CD14-positive monocyte (primary cell): ENCODE measurements around the gene DPY19L3. TPM values are rescaled to one million over a fixed set of nuclear protein-coding genes. Genes with fewer than 3 reads are reported as not detected.
A peak's percentile ranks its signal among the peaks of the same experiment; 100 is the strongest.

Experiments used
- DNase-seq, 3 donors: peaks; one replicate each; pipeline ENCODE4 v3.0.0-alpha.2; 2011 to 2022
- H2AFZ ChIP-seq: 2 replicates; pipeline ENCODE4 v1.6.0; 2012; ENCODE audit warnings: mild to moderate bottlenecking, low read depth, low read length, inconsistent platforms; ENCODE audit not compliant: insufficient read depth, poor library complexity, severe bottlenecking
- H3K27ac ChIP-seq, 2 donors: 1 replicate in 1 of 2; 2 replicates in 1 of 2; pipeline ENCODE4 v1.5.1; 2012 to 2013; ENCODE audit warnings: low read length in 2 of 2, control low read depth in 1 of 2, inconsistent platforms in 1 of 2, low read depth in 1 of 2, mild to moderate bottlenecking in 1 of 2
- H3K27me3 ChIP-seq, 2 donors: one replicate each; pipeline versions ENCODE4 v1.6.0 to v1.6.1; 2011 to 2013; ENCODE audit warnings: low read length in 2 of 2; ENCODE audit not compliant: control insufficient read depth in 2 of 2, insufficient read depth in 2 of 2
- H3K36me3 ChIP-seq, 2 donors: replicated peaks in 1 of 2; 1 replicate in 1 of 2; 2 replicates in 1 of 2; pipeline versions ENCODE4 v1.5.1 to v1.6.1; 2012 to 2013; ENCODE audit warnings: low read length in 2 of 2, control low read depth in 1 of 2, inconsistent platforms in 1 of 2, mild to moderate bottlenecking in 1 of 2; ENCODE audit not compliant: insufficient read depth in 2 of 2, control insufficient read depth in 1 of 2
- H3K4me1 ChIP-seq, 2 donors: 1 replicate in 1 of 2; 2 replicates in 1 of 2; pipeline versions ENCODE4 v1.5.1 to v1.6.1; 2012 to 2013; ENCODE audit warnings: low read length in 2 of 2, control low read depth in 1 of 2, inconsistent platforms in 1 of 2, mild to moderate bottlenecking in 1 of 2, moderate library complexity in 1 of 2; ENCODE audit not compliant: insufficient read depth in 2 of 2, control insufficient read depth in 1 of 2
- H3K4me2 ChIP-seq: replicated peaks from 2 replicates; pipeline ENCODE3; 2012; ENCODE audit warnings: low read length, moderate library complexity, mild to moderate bottlenecking; ENCODE audit not compliant: poor library complexity, severe bottlenecking; ENCODE audit errors: extremely low read depth
- H3K4me3 ChIP-seq, 3 experiments: fragments of 200-600 bp in 1 of 3; sonication (generic) in 1 of 3; replicated peaks in 1 of 3; 1 replicate in 2 of 3; 2 replicates in 1 of 3; pipeline ENCODE4 v1.5.1; 2011 to 2013; ENCODE audit warnings: low read length in 3 of 3, mild to moderate bottlenecking in 3 of 3, control low read depth in 2 of 3, low read depth in 2 of 3, inconsistent platforms in 1 of 3, moderate library complexity in 1 of 3
- H3K79me2 ChIP-seq: 2 replicates; pipeline ENCODE4 v1.6.0; 2012; ENCODE audit warnings: mild to moderate bottlenecking, control low read depth, inconsistent platforms, low read length, moderate library complexity; ENCODE audit not compliant: insufficient read depth
- H3K9ac ChIP-seq: 2 replicates; pipeline ENCODE4 v1.6.0; 2017; ENCODE audit warnings: low read length, mild to moderate bottlenecking; ENCODE audit not compliant: insufficient read depth, poor library complexity, severe bottlenecking
- H3K9me3 ChIP-seq, 2 donors: replicated peaks in 1 of 2; 1 replicate in 1 of 2; 2 replicates in 1 of 2; pipeline versions ENCODE4 v1.5.1 to v1.6.1; 2012 to 2013; ENCODE audit warnings: low read length in 2 of 2, control low read depth in 1 of 2; ENCODE audit not compliant: control insufficient read depth in 1 of 2, insufficient read depth in 1 of 2
- H4K20me1 ChIP-seq: 2 replicates; pipeline ENCODE4 v1.6.0; 2012; ENCODE audit warnings: mild to moderate bottlenecking, low read length, control low read depth, moderate library complexity; ENCODE audit not compliant: insufficient read depth
- H3K27ac Mint-ChIP-seq, 7 donors: one replicate each; pipeline ENCODE4 v1.8.0; 2020; ENCODE audit warnings: mild to moderate bottlenecking in 7 of 7, mixed read lengths in 7 of 7, moderate library complexity in 6 of 7, inconsistent platforms in 2 of 7
- H3K27me3 Mint-ChIP-seq, 3 donors: one replicate each; pipeline ENCODE4 v1.8.0; 2021 to 2022; ENCODE audit warnings: low read depth in 3 of 3, mild to moderate bottlenecking in 3 of 3, mixed read lengths in 3 of 3, moderate library complexity in 3 of 3, inconsistent platforms in 1 of 3
- H3K36me3 Mint-ChIP-seq, 2 donors: one replicate each; pipeline ENCODE4 v1.8.0; 2020; ENCODE audit warnings: mixed read lengths in 2 of 2, inconsistent platforms in 1 of 2, mild to moderate bottlenecking in 1 of 2
- H3K4me1 Mint-ChIP-seq: one replicate; pipeline ENCODE4 v1.8.0; 2020; ENCODE audit warnings: mild to moderate bottlenecking, mixed read lengths
- H3K4me3 Mint-ChIP-seq, 2 donors: one replicate each; pipeline ENCODE4 v1.8.0; 2020; ENCODE audit warnings: mild to moderate bottlenecking in 2 of 2, mixed read lengths in 2 of 2, moderate library complexity in 1 of 2
- H3K9me3 Mint-ChIP-seq, 7 donors: one replicate each; pipeline ENCODE4 v1.8.0; 2020 to 2022; ENCODE audit warnings: mixed read lengths in 7 of 7, mild to moderate bottlenecking in 6 of 7, moderate library complexity in 6 of 7, inconsistent platforms in 2 of 7
- WGBS: methylation state at CpG from one replicate; pipeline ENCODE4 v1.1.5; 2013; ENCODE audit warnings: missing lambda C conversion rate; ENCODE audit not compliant: insufficient coverage; 5-methylcytosine and 5-hydroxymethylcytosine counted together
- intact Hi-C, 2 donors: fragments of 100-400 bp; cut with micrococcal nuclease; formaldehyde crosslinking; loops; one replicate each; pipeline versions ENCODE4 v1.15.0 to v1.15.1; 2023
- polyA plus RNA-seq, 3 donors: library from polyadenylated mRNA; depleted of rRNA in 1 of 3; unstranded in 2 of 3; stranded (reverse) in 1 of 3; fragments of 300-500 nt in 2 of 3; fragments of >200 nt in 1 of 3; fragmentation: Illumina TruSeq in 2 of 3; gene quantifications; 1 replicate in 2 of 3; 2 replicates in 1 of 3; pipeline ENCODE4 v1.2.3, GENCODE V29; 2012 to 2021
- TF ChIP-seq, protein P1 (sequence below): fragments of 200-600 bp; IDR thresholded peaks from one replicate; pipeline ENCODE4 v1.8.0; 2022; ENCODE audit warnings: antibody characterized with exemption, mild to moderate bottlenecking

Gene DPY19L3
- polyA plus RNA-seq, 3 donors = 6.5 to 13.8 (median 7.7) TPM

DNA sequence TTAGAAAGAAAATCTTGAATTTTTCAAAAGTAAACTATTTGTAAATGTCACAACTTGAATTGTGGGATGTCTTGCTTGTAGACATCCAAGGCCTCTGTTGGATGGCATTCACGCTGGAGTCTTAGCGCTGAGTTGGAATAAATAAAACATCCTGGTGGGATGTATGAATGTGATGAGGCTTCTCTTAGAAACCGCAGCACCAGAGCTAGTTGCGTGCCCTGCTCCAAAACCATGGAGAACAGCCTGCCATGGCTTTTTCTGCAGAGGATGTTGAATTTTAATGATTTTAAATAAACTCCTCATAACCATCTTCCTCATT is 70.4 kb downstream of the DPY19L3 start:
- Histone ChIP-seq H3K27ac (no peak overlapping the region), H3K27me3 (no peaks in the 10 kb centered on the region), H3K9me3 (no peaks in the 10 kb centered on the region), H2AFZ (no peak overlapping the region), H3K4me3 (no peak overlapping the region), H3K4me1 (no peaks in the 10 kb centered on the region), H4K20me1 (no peaks in the 10 kb centered on the region), H3K36me3 (peaks cover 16 to 43% of the 10 kb centered on the region in 2 donors), H3K9ac (no peak overlapping the region), H3K4me2 (no peak overlapping the region), H3K79me2 (no peaks in the 10 kb centered on the region)
- 100% methylated on average over 2 of the region's 4 CpGs for WGBS
- H3K36me3 Mint-ChIP-seq = peaks cover 43 to 48% of the 10 kb centered on the region in 2 donors
- H3K27ac Mint-ChIP-seq = no peak overlapping the region
- H3K27me3 Mint-ChIP-seq = no peaks in the 10 kb centered on the region
- H3K4me1 Mint-ChIP-seq = no peaks in the 10 kb centered on the region
- H3K4me3 Mint-ChIP-seq = no peak overlapping the region
- DNase-seq = no peak
- H3K9me3 Mint-ChIP-seq = peaks cover 0 to 5% (median 0%) of the 10 kb centered on the region in 7 donors
- TF ChIP-seq, protein P1, sequence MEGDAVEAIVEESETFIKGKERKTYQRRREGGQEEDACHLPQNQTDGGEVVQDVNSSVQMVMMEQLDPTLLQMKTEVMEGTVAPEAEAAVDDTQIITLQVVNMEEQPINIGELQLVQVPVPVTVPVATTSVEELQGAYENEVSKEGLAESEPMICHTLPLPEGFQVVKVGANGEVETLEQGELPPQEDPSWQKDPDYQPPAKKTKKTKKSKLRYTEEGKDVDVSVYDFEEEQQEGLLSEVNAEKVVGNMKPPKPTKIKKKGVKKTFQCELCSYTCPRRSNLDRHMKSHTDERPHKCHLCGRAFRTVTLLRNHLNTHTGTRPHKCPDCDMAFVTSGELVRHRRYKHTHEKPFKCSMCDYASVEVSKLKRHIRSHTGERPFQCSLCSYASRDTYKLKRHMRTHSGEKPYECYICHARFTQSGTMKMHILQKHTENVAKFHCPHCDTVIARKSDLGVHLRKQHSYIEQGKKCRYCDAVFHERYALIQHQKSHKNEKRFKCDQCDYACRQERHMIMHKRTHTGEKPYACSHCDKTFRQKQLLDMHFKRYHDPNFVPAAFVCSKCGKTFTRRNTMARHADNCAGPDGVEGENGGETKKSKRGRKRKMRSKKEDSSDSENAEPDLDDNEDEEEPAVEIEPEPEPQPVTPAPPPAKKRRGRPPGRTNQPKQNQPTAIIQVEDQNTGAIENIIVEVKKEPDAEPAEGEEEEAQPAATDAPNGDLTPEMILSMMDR = no peak
- intact Hi-C loops = no loop called here

DNA sequence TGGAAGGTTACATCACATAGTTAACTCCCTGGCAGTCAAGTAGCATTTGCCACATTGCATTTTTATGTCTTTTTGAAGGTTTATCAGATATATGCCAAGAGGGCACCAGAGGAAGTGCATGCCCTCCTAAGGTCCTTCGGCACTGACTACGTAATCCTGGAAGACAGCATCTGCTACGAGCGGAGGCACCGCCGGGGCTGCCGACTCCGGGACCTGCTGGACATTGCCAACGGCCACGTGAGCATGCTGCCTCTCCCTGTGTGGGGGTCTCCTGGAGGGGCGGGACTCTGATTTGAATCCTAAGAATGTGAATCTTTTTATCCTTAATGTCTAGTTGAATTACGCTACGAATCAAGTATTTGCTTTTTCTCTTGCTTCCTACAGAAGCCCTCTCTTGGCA is 74.8 kb downstream of the DPY19L3 start:
- Histone ChIP-seq H3K36me3 (peaks cover 34 to 76% of the 10 kb centered on the region in 2 donors), H3K27ac (no peak overlapping the region), H3K4me1 (no peaks in the 10 kb centered on the region), H3K4me3 (no peak overlapping the region), H3K9me3 (no peaks in the 10 kb centered on the region), H2AFZ (no peak overlapping the region), H3K79me2 (no peaks in the 10 kb centered on the region), H3K27me3 (no peaks in the 10 kb centered on the region), H3K4me2 (no peak overlapping the region), H4K20me1 (no peaks in the 10 kb centered on the region), H3K9ac (no peak overlapping the region)
- peaks cover 0 to 5% (median 0%) of the 10 kb centered on the region in 7 donors for H3K9me3 Mint-ChIP-seq
- no peak for DNase-seq
- H3K4me3 Mint-ChIP-seq = no peak overlapping the region
- peaks cover 63 to 72% of the 10 kb centered on the region in 2 donors for H3K36me3 Mint-ChIP-seq
- WGBS = 98% methylated on average over 10 of the region's 13 CpGs
- H3K27ac Mint-ChIP-seq = peak overlapping the region in 1 of 7 donors; percentile 50
- H3K27me3 Mint-ChIP-seq = no peaks in the 10 kb centered on the region
- TF ChIP-seq, protein P1 = no peak
- intact Hi-C loops = no loop called here
- no peaks in the 10 kb centered on the region for H3K4me1 Mint-ChIP-seq
